Epithelial cell of esophagus (primary cell): ENCODE data around the gene SLC12A4.

Experiments used
- DNase-seq: peaks from one replicate; pipeline ENCODE4 v3.0.0; 2010; ENCODE audit warnings: low read depth
- H3K4me3 ChIP-seq: 2 replicates; pipeline ENCODE4 v1.5.1; 2011; ENCODE audit warnings: mild to moderate bottlenecking, low read length, control low read depth
- TF ChIP-seq, protein P1 (sequence below): IDR thresholded peaks from 2 replicates; pipeline ENCODE4 v1.5.1; 2011; ENCODE audit warnings: low read depth, mild to moderate bottlenecking, low read length, control low read depth, inconsistent platforms; ENCODE audit not compliant: insufficient read depth; ENCODE audit errors: missing control alignments

Gene SLC12A4

DNA sequence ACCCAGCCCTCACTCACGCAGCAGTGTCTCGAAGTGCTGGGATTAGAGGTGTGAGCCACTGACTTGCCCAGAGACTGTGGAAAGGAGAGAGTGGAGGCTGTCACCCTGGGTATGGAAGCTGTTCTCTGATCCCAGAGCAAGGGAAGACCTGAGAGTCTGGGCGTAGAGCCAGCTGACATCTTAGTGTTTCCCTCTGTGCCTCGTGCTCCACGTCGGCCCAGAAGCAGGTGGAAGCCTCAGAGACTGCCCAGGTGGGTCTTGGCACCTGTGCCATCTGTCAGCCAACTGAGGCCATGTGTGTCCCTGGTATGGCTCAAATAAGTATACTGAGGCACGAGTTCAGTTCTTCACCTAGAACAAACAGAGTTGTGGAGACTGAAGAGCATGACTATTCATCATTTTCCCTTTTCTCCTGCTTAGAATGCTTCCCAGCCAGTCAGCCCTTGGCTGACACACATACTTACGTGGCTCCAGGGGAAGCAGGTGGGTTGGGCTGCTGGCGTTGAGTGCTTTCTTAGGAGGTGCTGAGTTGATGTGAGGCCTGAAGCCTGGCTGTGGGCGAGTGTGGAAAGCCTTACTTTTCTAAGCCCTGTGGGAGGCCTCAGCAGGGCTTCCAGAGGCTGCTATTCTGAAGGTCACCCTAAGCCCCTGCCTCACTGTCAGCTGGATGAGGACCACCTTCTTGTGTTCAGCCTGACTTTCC is 44.9 kb downstream of the SLC12A4 start:
- no peak overlapping the region for H3K4me3 ChIP-seq
- DNase-seq = no peak
- TF ChIP-seq, protein P1, sequence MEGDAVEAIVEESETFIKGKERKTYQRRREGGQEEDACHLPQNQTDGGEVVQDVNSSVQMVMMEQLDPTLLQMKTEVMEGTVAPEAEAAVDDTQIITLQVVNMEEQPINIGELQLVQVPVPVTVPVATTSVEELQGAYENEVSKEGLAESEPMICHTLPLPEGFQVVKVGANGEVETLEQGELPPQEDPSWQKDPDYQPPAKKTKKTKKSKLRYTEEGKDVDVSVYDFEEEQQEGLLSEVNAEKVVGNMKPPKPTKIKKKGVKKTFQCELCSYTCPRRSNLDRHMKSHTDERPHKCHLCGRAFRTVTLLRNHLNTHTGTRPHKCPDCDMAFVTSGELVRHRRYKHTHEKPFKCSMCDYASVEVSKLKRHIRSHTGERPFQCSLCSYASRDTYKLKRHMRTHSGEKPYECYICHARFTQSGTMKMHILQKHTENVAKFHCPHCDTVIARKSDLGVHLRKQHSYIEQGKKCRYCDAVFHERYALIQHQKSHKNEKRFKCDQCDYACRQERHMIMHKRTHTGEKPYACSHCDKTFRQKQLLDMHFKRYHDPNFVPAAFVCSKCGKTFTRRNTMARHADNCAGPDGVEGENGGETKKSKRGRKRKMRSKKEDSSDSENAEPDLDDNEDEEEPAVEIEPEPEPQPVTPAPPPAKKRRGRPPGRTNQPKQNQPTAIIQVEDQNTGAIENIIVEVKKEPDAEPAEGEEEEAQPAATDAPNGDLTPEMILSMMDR = no peak

DNA sequence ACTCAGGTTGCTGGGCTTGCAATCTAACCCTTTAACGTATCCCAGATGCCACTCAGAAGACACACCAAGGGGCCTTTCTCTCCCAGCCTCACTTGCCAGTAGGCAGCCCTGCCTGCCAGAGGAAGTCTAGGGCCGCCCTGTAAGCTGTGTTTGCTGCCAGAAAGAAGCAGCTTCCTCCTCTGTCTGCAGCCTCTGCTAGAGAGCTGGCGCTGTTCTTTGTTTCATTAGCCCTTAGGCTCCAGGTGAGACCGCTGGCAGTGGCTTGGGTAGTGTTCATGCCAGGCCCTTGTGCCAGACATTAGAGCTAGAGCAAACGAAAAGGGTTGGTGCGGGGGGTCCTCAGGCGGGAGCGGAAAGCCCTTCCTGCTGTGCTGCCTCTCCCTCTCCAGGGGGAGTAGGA is 45.7 kb downstream of the SLC12A4 start:
- TF ChIP-seq, protein P1 = no peak

DNA sequence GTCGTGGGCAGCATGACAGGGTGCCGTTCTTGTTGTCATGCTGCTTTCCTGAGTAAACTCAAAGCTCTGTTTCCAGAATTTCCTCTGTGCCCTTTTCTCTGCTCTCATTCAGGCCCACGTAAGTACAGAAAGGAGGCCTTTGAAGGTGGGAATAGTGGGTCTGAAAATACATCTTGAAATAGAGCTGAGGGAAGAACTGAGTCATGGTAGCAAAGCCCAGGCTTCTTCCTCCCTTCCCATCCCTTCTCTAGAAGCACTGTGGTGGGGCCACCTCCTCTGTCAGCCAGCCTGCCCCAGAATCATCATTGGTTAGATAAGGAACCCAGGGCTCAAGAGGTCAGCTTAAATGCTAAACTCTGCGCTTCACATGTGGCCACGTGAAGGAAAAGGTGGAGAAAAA is 46.2 kb downstream of the SLC12A4 start:
- TF ChIP-seq, protein P1 = no peak
- no peak for DNase-seq
- no peak overlapping the region for H3K4me3 ChIP-seq

More for the DNA sequence above, 45.7 kb downstream of the SLC12A4 start:
- DNase-seq = no peak
- no peak overlapping the region for H3K4me3 ChIP-seq

DNA sequence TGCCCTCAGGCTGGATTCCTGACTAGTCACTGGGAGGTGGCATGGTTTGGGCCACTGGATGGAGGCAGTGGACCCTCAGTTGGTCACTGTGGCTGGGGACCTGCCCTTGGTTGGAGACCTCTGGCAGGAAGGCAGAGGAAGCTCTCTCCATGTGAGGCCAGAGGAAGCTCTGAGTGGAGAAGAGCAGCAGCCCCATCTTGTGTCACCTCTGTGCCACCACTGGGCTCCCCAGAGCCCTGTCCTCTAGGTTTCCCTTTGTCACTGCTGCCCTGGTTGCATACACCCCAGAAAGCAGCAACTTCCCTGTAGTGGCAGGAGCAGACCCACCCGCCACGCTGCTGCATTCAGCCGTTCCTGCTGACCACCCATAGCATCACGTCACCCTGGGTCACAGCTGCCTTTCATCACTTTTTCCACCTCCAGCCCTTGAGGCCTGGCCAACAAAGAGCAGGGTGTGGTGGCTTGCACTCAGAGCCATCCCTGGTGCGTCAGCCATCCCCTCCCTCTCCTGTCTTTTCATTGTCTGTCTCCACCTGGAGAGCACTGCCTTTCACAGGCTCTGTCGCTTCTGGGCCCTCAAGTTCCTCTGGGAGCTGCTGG is 48.7 kb downstream of the SLC12A4 start:
- H3K4me3 ChIP-seq = no peak overlapping the region
- no peak for DNase-seq
- TF ChIP-seq, protein P1 = no peak

DNA sequence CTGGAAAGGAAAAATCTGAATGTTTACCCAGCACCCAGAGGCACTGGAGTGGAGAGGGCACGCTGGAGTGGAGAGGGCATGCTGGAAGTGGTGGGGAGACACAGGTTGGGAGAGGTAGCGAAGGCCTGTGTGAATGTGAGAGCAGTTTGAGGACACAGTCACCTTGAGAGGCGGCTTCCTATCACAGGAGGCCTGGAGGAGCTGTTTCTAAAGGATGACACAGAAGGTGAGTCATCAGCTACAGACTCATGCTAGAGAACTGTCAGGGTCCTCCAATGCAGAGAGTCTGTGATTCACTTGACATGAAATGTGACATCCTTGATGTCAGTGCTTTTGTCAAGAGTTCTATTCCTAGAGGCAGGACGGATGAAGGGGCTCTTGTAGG is 50.6 kb downstream of the SLC12A4 start:
- H3K4me3 ChIP-seq = no peak overlapping the region
- peak; percentile 95 for DNase-seq
- TF ChIP-seq, protein P1 = no peak

DNA sequence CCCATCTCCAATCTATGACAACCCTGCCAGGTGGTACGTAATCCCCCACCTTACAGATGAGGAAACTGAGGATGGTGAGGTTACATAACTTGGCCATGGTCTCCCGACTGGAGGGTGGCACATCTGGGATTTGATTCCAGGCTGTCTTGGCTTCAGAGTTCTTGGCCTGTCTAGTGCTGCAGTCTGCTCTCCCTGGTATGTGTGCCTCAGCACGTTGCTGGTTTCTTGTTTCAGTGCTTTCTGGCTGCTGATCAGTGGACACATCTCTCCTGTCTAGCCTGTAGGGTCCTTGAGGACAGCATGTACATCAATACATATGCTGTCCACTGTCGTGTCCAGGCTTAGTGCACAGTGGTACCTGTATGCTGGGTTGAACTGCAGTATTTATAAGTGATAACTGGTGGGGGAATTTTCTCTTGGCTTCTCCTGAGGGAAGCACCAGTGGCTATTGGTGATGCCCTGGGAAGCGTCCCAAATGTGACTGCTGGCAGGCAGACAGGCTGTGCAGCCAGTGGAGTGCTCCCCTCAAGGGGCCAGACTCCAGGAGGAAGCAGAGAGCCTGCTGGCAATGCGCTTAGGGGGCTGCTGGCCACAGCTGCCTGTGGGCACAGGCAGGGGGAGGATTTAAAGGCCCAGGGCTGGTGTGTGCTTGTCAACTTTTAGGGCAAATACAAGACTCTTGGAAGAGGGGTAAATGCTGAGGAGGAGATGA is 51.1 kb downstream of the SLC12A4 start:
- no peak for DNase-seq
- TF ChIP-seq, protein P1 = no peak
- H3K4me3 ChIP-seq = no peak overlapping the region
